PFSK-1 (cell line): ENCODE measurements around the gene CLDN4.

Experiments used
- FOXP2 ChIP-seq: optimal IDR thresholded peaks from 2 replicates; pipeline ENCODE3; 2011; ENCODE audit warnings: borderline replicate concordance, control low read depth, inconsistent platforms; ENCODE audit not compliant: insufficient read depth; ENCODE audit errors: extremely low read length, extremely low read depth
- POLR2AphosphoS5 ChIP-seq: IDR thresholded peaks from 2 replicates; pipeline ENCODE4 v1.6.1; 2012; ENCODE audit warnings: low read depth, mild to moderate bottlenecking, control low read depth, low read length, moderate library complexity
- SIN3A ChIP-seq: IDR thresholded peaks from 2 replicates; pipeline ENCODE4 v1.6.1; 2012; ENCODE audit warnings: mild to moderate bottlenecking, low read length, moderate library complexity, borderline replicate concordance; ENCODE audit not compliant: insufficient read depth
- TAF1 ChIP-seq: IDR thresholded peaks from 2 replicates; pipeline ENCODE4 v1.6.1; 2012; ENCODE audit warnings: low read length, control low read depth, borderline replicate concordance; ENCODE audit not compliant: insufficient read depth
- TF ChIP-seq, protein P1 (sequence below), 2 experiments: IDR thresholded peaks; 2 replicates each; pipeline versions ENCODE4 v1.6.1 to v1.8.0; 2011 to 2012; ENCODE audit warnings: low read depth in 2 of 2, low read length in 2 of 2, control low read depth in 1 of 2, inconsistent platforms in 1 of 2, mild to moderate bottlenecking in 1 of 2, moderate library complexity in 1 of 2; ENCODE audit not compliant: insufficient read depth in 1 of 2

DNA sequence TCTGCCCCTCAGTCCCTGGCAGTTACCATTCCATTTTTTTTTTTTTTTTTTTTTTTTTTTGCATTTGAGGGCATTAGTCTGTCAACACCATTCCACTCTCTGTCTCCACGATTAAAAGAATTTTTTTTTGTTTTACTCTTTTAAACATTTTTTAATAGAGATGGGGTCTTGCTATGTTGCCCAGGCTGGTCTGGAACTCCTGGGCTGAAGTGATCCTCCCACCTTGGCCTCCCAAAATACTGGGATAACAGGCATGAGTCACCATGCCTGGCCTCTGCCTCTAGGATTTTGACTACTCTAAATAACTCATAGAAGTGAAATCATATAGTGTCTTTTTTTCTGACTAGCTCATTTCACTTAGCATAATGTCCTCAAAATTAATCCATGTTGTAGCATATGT, 44.2 kb upstream of the CLDN4 start:
- TF ChIP-seq, protein P1, sequence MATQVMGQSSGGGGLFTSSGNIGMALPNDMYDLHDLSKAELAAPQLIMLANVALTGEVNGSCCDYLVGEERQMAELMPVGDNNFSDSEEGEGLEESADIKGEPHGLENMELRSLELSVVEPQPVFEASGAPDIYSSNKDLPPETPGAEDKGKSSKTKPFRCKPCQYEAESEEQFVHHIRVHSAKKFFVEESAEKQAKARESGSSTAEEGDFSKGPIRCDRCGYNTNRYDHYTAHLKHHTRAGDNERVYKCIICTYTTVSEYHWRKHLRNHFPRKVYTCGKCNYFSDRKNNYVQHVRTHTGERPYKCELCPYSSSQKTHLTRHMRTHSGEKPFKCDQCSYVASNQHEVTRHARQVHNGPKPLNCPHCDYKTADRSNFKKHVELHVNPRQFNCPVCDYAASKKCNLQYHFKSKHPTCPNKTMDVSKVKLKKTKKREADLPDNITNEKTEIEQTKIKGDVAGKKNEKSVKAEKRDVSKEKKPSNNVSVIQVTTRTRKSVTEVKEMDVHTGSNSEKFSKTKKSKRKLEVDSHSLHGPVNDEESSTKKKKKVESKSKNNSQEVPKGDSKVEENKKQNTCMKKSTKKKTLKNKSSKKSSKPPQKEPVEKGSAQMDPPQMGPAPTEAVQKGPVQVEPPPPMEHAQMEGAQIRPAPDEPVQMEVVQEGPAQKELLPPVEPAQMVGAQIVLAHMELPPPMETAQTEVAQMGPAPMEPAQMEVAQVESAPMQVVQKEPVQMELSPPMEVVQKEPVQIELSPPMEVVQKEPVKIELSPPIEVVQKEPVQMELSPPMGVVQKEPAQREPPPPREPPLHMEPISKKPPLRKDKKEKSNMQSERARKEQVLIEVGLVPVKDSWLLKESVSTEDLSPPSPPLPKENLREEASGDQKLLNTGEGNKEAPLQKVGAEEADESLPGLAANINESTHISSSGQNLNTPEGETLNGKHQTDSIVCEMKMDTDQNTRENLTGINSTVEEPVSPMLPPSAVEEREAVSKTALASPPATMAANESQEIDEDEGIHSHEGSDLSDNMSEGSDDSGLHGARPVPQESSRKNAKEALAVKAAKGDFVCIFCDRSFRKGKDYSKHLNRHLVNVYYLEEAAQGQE (IDR thresholded peaks at IDR 0.05; ENCODE audit: insufficient read depth in 1 of 2, low read depth in 2 of 2, low read length in 2 of 2) = no peak
- TF ChIP-seq POLR2AphosphoS5 = no peak
- TF ChIP-seq TAF1 = no peak
- no peak for TF ChIP-seq FOXP2
- no peak for TF ChIP-seq SIN3A
